NCI-H187 treated with DMSO at 0.1 percent for 48 hours (cell line): ENCODE data around the gene TSPAN14.

ENCODE experiments used
- DNase-seq: peaks from one replicate; lab custom pipeline; 2025; lab: John Stamatoyannopoulos, UW

TSPAN14 gene

DNA sequence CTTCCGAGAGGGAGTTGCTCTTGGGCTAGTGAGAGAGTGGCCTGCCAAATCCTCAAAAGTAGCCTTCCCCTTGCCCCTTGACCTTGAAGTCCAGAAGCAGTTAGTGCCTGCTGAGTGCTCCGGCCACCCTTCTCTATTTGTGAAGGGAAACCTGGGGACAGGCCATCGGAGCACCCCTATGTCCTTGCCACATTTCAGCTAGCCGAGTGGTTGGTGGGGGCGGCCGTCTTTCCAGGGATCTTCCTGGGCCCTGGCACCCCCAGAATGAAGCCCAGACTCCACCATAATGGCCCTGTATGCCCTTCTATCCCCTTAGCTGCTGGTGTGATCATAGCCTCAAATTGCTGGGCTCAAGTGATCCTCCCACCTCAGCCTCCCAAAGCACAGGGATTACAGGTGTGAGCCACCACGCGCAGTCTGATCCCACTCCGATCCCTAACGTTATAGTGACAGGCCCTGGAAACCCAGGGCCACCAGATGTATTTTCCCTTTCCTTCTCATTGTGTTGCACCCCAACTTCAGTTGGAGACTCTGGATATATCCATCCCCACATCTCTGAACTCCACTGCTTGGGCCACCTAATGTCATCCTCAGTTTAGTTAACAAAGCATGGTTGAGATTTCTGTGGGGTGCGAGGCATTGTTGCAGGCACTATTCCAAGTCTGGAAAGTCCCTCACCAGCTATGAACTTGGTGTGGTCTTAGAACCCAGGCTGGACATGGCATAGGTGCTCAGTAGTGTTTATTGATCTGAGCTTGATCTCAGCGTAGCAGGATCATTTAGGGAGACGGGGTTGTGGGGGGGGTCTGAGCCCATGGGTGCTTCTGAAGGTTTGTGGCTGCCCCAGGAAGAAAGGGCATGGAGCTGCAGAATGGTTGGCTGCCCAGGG lies 1.6 kb downstream of the TSPAN14 start:
- DNase-seq: no peak

DNA sequence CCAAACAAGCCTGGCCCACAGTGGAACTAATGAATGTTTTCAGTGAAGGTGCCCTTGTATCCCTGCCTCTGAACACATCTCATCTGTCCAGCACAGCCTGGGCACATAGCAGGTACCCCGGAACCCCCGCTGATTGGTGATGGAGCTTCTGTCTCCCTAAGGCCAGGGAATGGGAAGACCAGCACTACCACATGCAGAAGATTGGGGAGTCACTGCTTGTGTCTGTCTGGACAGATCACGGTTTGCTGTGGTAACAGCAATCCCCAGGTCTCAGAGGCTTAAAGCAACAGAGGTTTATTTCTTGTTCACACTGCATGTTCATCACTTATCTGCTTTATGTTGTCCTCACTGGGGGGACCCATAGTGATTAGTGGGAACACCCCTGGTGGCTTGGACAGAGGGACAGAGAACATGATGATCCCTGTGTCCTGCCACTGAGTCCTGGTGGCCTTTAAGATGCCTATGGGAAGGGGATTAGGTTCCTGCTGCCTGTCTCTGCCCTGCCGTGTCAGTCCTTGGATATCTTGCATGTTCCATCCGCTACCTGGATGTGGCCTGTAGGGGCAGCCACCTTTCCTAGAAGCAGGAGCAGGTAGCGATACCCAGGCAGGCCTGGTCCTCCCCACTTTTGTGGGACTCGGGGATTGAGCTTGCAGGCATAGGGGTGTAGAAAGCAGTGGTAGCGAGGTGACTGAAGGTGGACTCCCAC lies 3.6 kb downstream of the TSPAN14 start:
- no peak for DNase-seq

DNA sequence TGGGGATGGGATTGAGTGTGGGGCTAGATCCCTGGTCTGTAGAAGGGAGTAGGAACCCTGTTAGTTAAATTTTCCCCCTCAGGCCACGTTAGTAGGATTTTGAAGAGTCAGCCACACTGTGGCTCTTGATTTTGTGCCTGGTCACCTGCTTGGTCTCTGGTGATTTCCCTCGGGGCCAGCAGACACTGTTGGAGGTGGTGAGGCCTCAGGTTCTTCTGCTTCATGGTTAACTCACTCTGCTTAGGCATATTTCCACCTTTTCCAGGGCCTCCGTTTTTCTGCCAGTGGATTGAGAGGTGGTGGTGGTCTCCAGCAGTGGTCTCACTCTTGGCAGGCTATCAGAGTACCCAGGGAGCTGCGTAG lies 4.1 kb downstream of the TSPAN14 start:
- no peak for DNase-seq

- DNase-seq: no peak
Observed at GRCh38 chr10:80458638-80459037, 4.5 kb downstream of the TSPAN14 start.

DNA sequence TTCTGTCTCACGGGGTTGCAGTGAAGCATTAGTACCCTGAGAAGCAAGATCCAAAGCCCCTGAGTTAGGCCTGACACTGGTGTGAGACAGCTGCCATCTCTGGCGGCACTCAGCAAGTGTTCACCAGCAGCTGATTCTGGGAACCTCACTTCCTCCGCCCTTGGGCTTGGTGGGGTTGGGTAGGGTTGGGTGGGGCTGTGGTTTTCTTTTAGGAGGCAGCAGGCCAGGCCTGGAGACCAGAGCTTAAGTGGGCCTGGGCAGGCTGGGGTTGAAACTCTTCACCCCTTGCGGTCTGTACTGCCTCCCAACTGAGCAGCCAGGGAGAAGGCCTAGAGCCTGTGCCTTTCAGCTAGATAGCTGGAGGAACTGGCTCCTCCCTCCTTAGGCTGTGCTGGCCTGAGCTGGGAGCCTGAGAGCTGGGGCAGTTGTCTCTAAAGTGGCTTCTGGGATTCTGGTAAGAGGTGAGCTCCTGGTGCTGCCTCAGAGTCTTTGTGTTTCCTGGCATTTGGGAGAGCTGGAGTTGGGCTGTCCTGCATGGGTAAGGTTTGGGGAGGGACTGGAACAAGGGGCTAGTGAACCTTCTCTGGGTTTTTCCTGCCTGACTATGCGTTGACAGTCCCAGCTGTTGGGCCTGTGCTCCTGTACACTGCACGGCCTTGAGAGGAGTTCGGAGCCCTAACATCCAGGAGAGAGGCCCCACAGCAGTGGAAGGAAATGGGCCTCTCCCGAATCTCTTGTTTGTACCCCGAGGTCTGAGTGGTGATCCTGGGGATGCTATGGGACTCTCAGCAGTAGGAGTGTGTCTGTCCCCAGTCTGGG lies 5.1 kb downstream of the TSPAN14 start:
- no peak for DNase-seq

GRCh38 chr10:80460399-80461207 lies 6.5 kb downstream of the TSPAN14 start:
- no peak for DNase-seq

DNA sequence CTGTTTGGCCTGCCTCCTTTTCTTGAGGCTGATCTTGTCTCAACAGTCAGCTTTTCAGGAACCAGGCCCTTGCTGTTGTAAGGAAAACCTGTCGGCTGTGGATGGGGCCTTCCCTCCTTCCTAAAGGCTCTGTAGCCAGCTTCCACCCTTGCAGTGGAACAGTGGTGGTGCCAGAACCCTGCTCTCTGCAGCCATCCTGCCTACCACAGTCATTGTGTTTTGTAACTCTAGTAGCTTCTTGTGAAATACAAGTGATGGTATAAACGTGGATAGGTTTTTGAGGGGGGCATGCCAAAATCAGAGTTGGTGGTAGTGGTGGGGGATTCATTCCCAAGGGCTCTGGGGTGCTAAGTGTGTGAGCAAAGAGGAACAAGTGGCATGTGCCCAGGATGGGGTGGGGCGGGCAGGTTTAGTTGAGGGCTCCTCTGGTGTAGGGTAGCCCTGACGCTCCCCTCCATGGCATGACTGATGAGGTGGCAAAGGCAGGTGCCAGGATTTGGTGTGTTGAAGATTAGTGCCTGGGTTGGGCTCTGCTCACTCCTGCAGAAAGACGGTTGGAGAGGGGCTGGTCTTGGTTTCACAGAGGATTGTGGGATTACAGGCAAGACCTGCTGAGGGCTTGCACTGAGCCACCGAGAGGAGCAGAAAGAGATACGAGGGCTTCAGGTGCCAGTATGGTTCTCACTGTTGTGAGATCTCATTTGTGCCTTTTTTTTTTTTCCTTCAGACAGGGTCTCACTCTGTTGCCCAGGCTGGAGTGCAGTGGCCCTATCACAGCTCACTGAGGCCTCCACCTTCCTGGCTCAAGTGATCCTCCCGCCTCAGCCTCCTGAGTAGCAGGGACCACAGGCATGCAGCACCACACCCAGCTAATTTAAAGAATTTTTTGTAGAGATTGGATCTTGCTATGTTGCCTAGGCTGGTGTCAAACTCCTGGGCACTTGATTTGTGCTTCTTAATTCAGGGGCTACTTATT lies 7.4 kb downstream of the TSPAN14 start:
- no peak for DNase-seq

DNA sequence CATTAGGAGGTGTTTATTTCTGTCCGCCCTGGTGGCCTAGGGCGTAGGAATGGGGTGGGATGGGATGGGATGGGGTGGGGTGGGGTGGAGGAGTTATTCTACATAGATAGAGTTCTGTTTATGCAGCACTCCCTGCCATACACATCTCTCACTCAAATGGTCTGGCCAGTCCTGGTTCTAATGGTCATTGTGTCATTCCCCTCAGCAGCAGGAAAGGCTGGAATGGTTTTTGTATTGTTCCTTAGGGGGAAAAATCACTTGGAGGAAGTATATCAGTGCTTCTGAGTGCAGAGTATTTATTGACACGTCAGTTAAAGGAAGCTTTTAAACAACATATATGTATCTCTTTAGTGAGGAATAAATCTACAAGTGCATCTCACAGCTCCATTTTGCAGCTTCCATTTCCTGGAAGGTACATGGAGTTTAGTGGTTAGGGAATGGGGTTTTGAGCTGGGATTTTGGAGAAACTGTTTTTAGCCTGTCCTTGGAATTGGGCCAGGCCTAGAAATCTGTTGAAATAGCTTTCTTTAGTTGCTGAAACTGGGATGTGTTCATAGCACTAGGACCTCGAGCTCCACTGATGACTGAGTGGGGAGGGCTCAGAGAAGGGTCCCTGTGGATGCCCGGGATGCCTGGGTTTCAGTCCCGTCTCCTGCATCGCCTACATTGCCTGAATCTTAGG lies 8.3 kb downstream of the TSPAN14 start:
- DNase-seq: no peak

- DNase-seq: no peak
Observed at GRCh38 chr10:80462981-80463741, 9.1 kb downstream of the TSPAN14 start.

DNA sequence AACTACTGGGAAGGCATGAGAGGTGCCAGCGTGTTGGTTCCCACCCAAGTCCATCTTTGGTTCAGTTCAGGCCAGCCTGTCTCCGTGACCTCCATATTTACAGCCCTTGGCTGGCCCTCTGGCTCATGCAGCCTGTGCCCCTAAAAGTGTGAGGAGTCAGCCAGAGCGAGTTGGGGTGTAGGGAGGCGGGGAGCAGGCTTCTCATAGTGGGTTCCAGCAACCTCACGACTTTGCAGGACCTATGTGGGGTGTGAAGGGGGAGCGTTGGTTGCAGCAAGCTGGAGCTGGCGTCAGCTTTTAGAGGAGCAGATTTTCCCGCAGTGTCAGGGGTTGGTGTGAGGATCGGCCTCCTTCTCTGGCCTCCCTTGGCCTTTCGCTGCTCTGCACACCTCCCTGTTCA lies 9.8 kb downstream of the TSPAN14 start:
- DNase-seq: no peak

DNA sequence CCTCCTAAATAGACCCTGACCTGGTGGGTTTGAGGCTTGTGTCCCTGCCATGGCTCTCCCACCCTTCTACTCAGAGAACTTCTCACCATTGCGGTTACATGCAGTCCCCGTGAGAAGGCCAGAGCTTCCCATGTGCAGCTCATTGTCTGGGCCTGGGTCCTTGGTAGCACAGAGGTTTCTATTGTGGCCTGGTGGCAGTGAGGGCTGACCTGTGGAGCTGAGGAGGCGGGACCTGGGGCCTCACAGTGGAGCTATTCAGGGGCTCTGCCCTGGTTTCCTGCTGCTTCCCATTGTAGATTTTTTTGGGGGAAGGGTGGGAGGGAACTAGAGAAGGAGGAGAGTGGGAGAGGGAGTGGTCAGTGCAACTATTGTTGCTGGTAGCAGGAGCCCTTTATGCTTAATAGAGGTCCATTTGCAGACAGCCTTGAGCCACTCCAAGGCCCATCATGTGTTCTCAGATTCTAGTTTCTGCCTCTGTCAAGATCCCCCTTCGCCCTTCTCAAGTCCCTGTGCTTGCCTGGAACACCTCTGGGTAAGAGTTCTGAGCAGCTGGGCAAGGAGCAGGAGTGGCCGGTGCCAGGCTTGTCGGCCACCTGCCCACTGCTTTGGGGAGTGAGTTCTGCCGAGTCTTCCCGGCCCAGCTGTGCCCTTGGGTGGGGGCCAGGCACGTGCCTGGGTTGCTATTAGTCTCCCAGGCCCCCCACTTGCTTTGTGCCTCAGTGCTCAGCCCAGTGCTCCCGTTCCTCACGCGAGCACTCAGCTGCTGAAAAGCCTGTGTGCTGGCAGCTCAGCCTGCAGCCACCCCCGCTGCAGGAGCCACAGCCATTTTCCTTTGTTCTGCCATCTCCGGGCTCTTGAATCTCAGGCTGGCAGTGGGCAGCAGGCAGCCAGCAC lies 10.7 kb downstream of the TSPAN14 start:
- no peak for DNase-seq

GRCh38 chr10:80465451-80465835 lies 11.3 kb downstream of the TSPAN14 start:
- DNase-seq: no peak

DNA sequence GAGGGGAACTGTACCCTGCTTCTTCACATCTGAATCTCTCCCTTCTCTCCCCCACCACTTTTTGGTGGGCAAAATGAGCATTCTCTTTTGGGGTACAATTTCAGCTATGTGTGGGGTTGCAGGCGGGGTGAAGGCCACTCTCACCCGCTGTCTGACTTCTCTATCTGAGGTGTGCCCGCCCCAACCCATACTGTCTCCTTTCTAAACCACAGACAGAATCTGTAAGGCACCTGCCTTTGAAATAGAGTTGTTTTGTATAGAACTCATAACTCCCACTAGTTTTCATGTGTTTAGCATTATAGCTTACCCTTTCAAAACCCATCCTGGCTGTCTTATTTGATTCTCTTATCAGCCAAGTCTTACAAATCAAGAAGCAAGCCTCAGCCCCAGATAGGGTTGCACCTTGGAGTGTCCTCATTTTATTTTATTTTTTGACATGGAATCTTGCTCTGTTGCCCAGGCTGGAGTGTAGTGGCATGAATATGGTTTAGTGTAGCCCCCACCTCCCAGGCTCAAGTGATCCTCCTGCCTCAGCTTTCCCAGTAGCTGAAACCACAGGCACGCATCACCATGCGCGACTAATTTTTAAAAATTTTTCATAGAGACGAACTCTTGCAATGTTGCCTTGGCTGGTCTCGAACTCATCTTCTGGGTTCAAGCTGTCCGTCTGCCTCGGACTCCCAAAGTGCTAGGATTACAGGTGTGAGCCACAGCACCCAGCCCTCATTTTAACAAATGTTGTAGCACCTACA lies 11.9 kb downstream of the TSPAN14 start:
- no peak for DNase-seq

- DNase-seq: no peak
Observed at GRCh38 chr10:80466724-80467326, 12.7 kb downstream of the TSPAN14 start.

DNA sequence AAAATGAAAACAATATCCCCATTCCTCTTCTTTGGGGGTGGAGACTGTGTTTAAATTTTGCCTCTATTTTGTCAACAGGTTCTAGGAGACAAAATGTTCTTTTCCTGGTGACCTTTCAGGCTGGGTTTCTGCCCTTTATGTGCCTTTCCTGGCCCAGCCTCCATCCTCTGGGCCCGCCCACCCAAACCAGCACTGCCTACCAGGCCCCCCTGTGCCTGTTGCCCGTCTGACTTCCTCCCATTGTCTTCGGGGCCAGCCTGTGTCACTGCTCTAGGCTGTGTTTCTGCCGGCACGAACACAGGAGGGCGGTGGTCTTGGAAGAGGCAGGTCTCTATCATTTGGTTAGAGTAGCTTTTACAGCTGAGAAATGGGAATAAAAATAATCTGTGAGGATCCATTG lies 13.9 kb downstream of the TSPAN14 start:
- DNase-seq: no peak

- DNase-seq: no peak
Observed at GRCh38 chr10:80468806-80469421, 14.8 kb downstream of the TSPAN14 start.

- no peak for DNase-seq
Observed at GRCh38 chr10:80470266-80470665, 16.2 kb downstream of the TSPAN14 start.
